Measurements from ENCODE around the gene ULK4. TPM values are rescaled to one million over a fixed set of nuclear protein-coding genes. Genes with fewer than 3 reads are reported as not detected.

The ULK4 gene
- total RNA-seq, 1 donor from 2014 or later: 11.2 TPM

DNA sequence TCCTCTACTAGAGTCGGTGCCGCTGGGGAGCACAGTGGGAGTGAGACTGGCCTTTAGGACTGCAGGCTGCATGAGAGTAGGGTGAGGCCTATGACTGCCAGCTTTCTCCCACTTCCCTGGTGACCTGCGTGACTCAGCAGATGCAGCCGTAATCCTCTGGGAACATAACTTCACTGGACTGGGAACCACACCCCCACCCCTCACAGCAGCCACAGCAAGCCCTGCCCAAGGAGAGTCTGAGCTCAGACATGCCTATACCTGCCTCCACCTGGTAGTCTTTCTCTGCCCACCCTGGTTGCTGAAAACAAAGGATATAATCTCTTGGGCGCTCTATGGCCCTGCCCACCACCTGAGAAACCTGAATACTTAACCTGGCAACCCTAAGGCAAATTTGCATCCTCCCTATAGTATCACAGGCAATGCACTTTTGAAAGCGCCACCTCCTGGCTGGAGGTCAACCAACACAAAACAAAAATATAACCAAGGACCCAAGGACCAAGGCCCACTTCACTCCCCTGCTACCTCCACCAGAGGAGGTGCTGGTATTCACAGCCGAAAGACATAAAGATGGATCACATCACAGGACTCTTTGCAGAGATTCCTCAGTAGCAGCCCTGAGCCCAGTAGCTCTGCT is 453.7 kb downstream of the ULK4 start:
- Histone ChIP-seq H3K4me1 (no peaks in the 10 kb centered on the region), H3K36me3 (no peaks in the 10 kb centered on the region), H3K9me3 (no peaks in the 10 kb centered on the region), H3K27ac (no peak overlapping the region), H3K4me3 (no peak overlapping the region), H3K27me3 (no peaks in the 10 kb centered on the region)
- no peak for ATAC-seq
- intact Hi-C loops (cut with DNase I): no loop called here
- TF ChIP-seq, protein P1, sequence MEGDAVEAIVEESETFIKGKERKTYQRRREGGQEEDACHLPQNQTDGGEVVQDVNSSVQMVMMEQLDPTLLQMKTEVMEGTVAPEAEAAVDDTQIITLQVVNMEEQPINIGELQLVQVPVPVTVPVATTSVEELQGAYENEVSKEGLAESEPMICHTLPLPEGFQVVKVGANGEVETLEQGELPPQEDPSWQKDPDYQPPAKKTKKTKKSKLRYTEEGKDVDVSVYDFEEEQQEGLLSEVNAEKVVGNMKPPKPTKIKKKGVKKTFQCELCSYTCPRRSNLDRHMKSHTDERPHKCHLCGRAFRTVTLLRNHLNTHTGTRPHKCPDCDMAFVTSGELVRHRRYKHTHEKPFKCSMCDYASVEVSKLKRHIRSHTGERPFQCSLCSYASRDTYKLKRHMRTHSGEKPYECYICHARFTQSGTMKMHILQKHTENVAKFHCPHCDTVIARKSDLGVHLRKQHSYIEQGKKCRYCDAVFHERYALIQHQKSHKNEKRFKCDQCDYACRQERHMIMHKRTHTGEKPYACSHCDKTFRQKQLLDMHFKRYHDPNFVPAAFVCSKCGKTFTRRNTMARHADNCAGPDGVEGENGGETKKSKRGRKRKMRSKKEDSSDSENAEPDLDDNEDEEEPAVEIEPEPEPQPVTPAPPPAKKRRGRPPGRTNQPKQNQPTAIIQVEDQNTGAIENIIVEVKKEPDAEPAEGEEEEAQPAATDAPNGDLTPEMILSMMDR (IDR thresholded peaks at IDR 0.05): no peak
- no peak for DNase-seq

DNA sequence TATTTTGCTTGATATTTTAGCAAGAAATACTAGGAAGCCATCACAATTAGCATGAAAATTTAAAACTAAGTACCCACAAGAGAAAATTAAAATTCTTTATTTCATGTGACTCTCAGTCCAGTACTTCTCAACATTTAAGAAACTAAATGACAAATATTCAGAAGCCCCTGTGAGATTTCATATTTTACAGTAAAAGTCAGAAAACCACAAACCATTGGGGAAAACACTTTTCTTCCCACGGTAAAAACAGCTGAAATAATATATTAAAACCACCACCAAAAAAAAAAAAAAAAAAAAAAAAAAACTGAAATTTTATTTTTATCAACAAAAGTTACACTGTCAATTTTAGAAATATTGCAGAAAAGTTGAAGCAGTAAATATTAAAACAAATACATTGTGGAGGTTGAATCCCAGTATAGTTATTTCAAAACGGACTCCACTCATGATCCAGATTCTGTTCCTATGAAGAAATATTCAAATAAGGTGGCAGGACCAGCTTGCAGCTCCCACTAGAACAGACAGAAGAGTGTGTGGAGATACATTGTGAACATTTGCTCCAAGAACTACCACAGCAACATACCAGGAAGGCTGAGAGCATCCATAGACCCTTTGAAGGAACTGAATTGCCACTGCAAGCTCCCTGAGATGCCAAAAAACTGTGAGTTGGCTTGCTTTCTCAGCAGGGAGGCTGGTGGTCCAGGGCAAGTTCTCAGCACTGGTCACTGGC is 454.4 kb downstream of the ULK4 start:
- Histone ChIP-seq H3K27me3 (no peaks in the 10 kb centered on the region), H3K4me3 (no peak overlapping the region), H3K27ac (no peak overlapping the region), H3K4me1 (no peaks in the 10 kb centered on the region), H3K9me3 (no peaks in the 10 kb centered on the region), H3K36me3 (no peaks in the 10 kb centered on the region)
- TF ChIP-seq, protein P1 (IDR thresholded peaks at IDR 0.05): no peak
- intact Hi-C loops (cut with DNase I): no loop called here
- ATAC-seq: no peak
- no peak for DNase-seq

DNA sequence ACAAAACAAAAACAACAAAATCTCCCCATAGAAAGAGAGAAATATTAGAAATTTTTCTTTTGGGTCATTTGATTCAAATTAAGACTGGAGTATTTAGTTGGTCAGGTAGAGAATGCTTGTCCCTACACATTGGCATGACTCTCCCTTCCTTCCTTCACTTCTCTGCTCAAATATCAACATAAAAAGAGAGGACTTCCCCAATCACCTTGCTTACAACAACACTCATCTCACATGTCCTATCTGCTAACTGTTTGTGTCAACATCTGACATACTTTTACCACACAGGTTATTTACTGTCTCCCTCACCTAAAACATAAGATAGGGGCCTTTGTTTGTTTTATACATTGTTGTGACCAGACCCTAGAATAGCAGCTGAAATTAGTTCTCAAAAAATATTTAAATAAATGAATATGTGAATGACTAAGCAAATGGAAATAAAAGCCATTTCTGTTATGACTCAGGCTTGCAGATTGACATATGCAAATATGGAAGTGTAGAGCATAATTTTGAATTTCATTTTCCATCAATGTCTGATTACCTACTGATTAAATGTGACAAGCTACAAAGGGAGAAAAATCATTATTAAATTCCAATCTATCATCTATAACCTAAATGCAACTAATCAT is 457.8 kb downstream of the ULK4 start:
- TF ChIP-seq, protein P1 (IDR thresholded peaks at IDR 0.05): no peak
- intact Hi-C loops (cut with DNase I): no loop called here
- DNase-seq: no peak

DNA sequence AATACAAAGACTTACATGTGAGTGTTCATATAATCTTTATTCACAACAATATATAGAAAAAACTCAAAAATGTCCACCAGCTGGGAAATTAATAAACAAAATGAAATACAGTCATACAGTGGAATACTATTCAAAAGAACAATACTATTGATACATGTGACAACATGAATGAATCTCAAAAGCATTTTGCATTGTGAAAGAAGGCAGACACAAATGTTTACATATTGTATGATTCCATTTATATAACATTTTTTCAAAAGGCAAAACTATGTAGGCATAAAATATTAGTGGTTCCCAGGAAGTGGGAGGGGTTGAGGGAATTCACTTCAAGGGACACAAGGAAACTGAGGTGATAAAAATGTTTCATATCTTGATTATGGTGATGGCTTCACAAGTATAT is 459.4 kb downstream of the ULK4 start:
- Histone ChIP-seq H3K36me3 (no peaks in the 10 kb centered on the region), H3K4me3 (no peak overlapping the region), H3K27ac (no peak overlapping the region), H3K27me3 (no peaks in the 10 kb centered on the region), H3K4me1 (no peaks in the 10 kb centered on the region), H3K9me3 (no peaks in the 10 kb centered on the region)
- intact Hi-C loops (cut with DNase I): no loop called here
- ATAC-seq: no peak
- no peak for DNase-seq
- TF ChIP-seq, protein P1 (IDR thresholded peaks at IDR 0.05): no peak

More for the DNA sequence above, 457.8 kb downstream of the ULK4 start:
- H3K4me3 ChIP-seq: no peak overlapping the region
- ATAC-seq: no peak
- H3K36me3 ChIP-seq: no peaks in the 10 kb centered on the region
- H3K4me1 ChIP-seq: no peaks in the 10 kb centered on the region
- H3K27me3 ChIP-seq: no peaks in the 10 kb centered on the region
- H3K9me3 ChIP-seq: no peaks in the 10 kb centered on the region
- no peak overlapping the region for H3K27ac ChIP-seq

DNA sequence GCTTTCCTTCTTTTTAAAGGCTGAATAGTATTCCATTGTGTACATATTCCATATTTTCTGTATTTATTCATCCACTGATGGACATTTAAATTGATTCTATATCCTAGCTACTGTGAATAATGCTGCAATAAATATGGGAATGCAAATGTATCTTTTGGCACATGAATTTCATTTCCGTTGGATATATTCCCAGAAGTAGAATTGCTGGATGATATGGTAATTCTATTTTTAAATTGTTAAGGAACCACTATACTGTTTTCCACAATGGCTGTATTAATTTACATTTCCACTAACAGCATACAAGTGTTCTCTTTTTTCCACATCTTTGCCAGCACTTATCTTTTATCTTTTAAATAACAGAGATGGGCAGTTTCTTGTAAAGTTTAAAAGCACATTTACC is 459.9 kb downstream of the ULK4 start:
- Histone ChIP-seq H3K27me3 (no peaks in the 10 kb centered on the region), H3K4me1 (no peaks in the 10 kb centered on the region), H3K9me3 (no peaks in the 10 kb centered on the region), H3K36me3 (no peaks in the 10 kb centered on the region), H3K27ac (no peak overlapping the region), H3K4me3 (no peak overlapping the region)
- ATAC-seq (no peak), DNase-seq (no peak)
- intact Hi-C loops (cut with DNase I): no loop called here
- TF ChIP-seq, protein P1 (IDR thresholded peaks at IDR 0.05): no peak
